SK-N-SH treated with all-trans-retinoic acid at 6 μM for 48 hours (cell line): ENCODE measurements around the gene PZP.

Experiments used
- ARNTL ChIP-seq: fragments of 450-650 bp; formaldehyde crosslinking; IDR thresholded peaks from 2 replicates; pipeline ENCODE4 v1.5.0; 2020; ENCODE audit warnings: low read depth, mild to moderate bottlenecking, moderate library complexity, borderline replicate concordance
- BACH2 ChIP-seq: fragments of 250-450 bp; sonication (Bioruptor Pico); IDR thresholded peaks from 2 replicates; pipeline ENCODE4 v1.9.0; 2021; ENCODE audit warnings: mild to moderate bottlenecking, borderline replicate concordance
- CREB5 ChIP-seq: fragments of 250-450 bp; sonication (Bioruptor Pico); IDR thresholded peaks from 2 replicates; pipeline ENCODE4 v1.5.1; 2020; ENCODE audit warnings: low read depth, mild to moderate bottlenecking, moderate library complexity
- CSRNP3 ChIP-seq: fragments of 250-450 bp; sonication (Bioruptor Pico); IDR thresholded peaks from 2 replicates; pipeline ENCODE4 v1.5.1; 2021; ENCODE audit warnings: mild to moderate bottlenecking, moderate library complexity
- PATZ1 ChIP-seq: fragments of 250-450 bp; sonication (Bioruptor Pico); IDR thresholded peaks from 2 replicates; pipeline ENCODE4 v1.8.0; 2020; ENCODE audit warnings: mild to moderate bottlenecking, moderate library complexity, borderline replicate concordance
- POU6F1 ChIP-seq: fragments of 250-450 bp; sonication (Bioruptor Pico); IDR thresholded peaks from 2 replicates; pipeline ENCODE4 v1.8.0; 2021; ENCODE audit warnings: low read depth, mild to moderate bottlenecking, moderate library complexity, borderline replicate concordance
- RARB ChIP-seq: fragments of 250-450 bp; sonication (Bioruptor Pico); IDR thresholded peaks from 2 replicates; pipeline ENCODE4 v1.8.0; 2021; ENCODE audit warnings: mild to moderate bottlenecking, moderate library complexity
- TCF4 ChIP-seq: fragments of 250-450 bp; sonication (Bioruptor Pico); IDR thresholded peaks from 2 replicates; pipeline ENCODE4 v1.8.0; 2021; ENCODE audit warnings: mild to moderate bottlenecking, moderate library complexity, borderline replicate concordance
- TSHZ2 ChIP-seq: fragments of 250-450 bp; sonication (Bioruptor Pico); IDR thresholded peaks from 2 replicates; pipeline ENCODE4 v1.5.0; 2020; ENCODE audit warnings: mild to moderate bottlenecking, moderate library complexity
- ZC3H10 ChIP-seq: fragments of 250-450 bp; sonication (Bioruptor Pico); IDR thresholded peaks from 2 replicates; pipeline ENCODE4 v1.5.1; 2021; ENCODE audit warnings: mild to moderate bottlenecking, moderate library complexity
- ZFP3 ChIP-seq: fragments of 250-450 bp; sonication (Bioruptor Pico); IDR thresholded peaks from 2 replicates; pipeline ENCODE4 v1.5.0; 2020; ENCODE audit warnings: mild to moderate bottlenecking, moderate library complexity
- ZNF70 ChIP-seq: fragments of 450-650 bp; formaldehyde crosslinking; IDR thresholded peaks from 2 replicates; pipeline ENCODE4 v1.5.0; 2020; ENCODE audit warnings: mild to moderate bottlenecking, moderate library complexity
- ZNF8 ChIP-seq: fragments of 450-650 bp; formaldehyde crosslinking; IDR thresholded peaks from 2 replicates; pipeline ENCODE4 v1.5.0; 2020; ENCODE audit warnings: mild to moderate bottlenecking, moderate library complexity

- no peak for TF ChIP-seq ZNF70 (CRISPR knock-in tag)
- no peak for TF ChIP-seq POU6F1 (CRISPR knock-in tag)
- TF ChIP-seq ARNTL (CRISPR knock-in tag), result no peak
- no peak for TF ChIP-seq CREB5
- no peak for TF ChIP-seq ZNF8 (CRISPR knock-in tag)
- TF ChIP-seq TSHZ2 (CRISPR knock-in tag), result no peak
- no peak for TF ChIP-seq BACH2 (CRISPR knock-in tag)
- TF ChIP-seq ZC3H10 (CRISPR knock-in tag), result no peak
- no peak for TF ChIP-seq TCF4 (CRISPR knock-in tag)
- TF ChIP-seq PATZ1 (CRISPR knock-in tag), result no peak
- TF ChIP-seq RARB, result no peak
- TF ChIP-seq CSRNP3 (CRISPR knock-in tag), result no peak
- no peak for TF ChIP-seq ZFP3 (CRISPR knock-in tag)
Measured at GRCh38 chr12:9147461-9147860, 60.7 kb downstream of the PZP start.
